Measurements from ENCODE around the gene KRTAP9-3.
"Not testable (repeated sequence)": the region's sequence is repeated elsewhere in the genome, so short reads cannot be mapped to it uniquely, and the experiment has no call there.

The KRTAP9-3 gene

DNA sequence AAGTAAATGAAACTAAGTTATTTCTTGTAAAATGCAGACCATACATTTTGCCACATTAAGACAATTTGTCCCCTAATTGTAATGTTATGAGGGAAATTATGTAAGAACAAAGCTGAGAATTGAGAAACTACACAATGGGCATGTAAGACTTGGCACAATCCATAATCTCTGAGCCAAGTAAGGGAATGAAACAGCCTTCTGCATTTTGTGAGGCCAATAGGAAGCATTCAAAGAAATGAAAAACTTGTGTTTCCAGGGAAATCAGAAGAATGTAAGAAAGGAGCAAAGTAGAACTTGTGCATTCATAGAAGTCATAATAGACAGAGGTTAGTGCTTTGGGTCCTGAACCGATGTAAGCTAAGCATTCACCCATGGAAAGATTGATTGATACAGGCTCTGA, 19.0 kb downstream of the KRTAP9-3 start:
- FAIRE-seq: no peak

DNA sequence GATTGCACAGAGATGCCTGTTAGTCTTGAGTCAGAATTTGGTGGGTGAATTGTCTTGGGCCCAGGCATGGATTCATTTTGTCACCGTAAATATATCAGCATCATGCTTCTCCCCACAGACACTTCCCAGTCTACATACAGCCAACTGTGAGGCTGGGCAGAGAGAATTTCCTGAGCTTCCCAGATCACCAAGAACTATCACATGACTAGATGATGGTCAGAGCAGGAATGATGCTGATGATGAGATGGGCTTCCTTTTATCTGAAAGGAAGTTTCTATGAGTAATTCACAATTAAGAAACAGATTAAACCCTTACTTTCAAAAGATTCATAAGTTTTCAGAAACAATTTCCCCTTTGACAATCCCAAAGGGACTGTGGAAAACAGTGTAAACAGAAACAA, 22.6 kb downstream of the KRTAP9-3 start:
- no peak for FAIRE-seq

DNA sequence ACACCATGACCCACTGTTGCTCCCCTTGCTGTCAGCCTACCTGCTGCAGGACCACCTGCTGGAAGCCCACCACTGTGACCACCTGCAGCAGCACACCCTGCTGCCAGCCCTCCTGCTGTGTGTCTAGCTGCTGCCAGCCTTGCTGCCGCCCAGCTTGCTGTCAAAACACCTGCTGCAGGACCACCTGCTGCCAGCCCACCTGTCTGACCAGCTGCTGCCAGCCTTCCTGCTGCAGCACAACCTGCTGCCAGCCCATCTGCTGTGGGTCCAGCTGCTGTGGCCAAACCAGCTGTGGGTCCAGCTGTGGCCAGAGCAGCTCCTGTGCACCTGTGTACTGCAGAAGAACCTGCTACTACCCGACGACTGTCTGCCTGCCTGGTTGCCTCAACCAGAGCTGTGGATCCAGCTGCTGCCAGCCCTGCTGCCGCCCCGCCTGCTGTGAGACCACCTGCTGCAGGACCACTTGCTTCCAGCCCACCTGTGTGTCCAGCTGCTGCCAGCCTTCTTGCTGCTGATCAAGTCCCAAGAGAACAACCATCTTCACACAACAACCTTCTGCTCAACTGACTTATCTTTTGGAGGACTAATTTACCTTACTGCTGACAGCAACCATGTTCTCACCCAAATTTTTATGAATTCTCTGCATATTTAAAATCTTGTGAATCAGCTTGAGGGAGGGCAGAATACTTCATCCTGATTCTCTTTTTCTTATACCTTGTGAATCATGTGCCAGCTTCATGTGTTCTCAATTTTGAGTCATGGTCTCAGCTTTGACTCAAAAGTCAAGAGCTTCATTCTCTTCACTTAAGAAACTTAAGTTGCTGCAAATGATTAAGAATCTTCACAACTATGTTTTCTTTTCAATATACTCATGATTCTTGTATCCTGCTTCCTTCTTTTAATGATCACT, 23.4 kb downstream of the KRTAP9-3 start, which contains the start of gene KRTAP9-9:
TSS of gene KRTAP9-9 (plus strand) at position 4 of the 910 bp plus-strand sequence.
- not testable (repeated sequence) for FAIRE-seq

GRCh38 chr17:41256291-41256685, 24.0 kb downstream of the KRTAP9-3 start:
- FAIRE-seq: no peak

DNA sequence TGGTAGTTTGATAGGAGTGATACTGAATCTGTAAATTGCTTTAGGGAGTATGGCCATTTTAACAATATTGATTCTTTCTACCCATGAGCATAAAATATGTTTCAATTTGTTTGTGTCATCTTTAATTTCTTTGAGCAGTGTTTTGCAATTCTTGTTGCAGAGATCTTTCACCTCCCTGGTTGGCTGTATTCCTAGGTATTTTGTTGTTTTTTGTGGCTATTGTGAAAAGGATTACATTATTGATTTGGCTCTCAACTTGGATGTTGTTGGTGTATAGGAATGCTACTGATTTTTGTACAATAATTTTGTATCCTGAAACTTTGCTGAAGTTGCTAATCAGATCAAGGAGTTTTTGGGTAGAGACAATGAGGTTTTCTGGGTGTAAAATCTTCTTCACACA, 26.2 kb downstream of the KRTAP9-3 start:
- no peak for FAIRE-seq

- FAIRE-seq: no peak
These were observed 31.0 kb downstream of the KRTAP9-3 start for GRCh38 chr17:41263212-41263611.

DNA sequence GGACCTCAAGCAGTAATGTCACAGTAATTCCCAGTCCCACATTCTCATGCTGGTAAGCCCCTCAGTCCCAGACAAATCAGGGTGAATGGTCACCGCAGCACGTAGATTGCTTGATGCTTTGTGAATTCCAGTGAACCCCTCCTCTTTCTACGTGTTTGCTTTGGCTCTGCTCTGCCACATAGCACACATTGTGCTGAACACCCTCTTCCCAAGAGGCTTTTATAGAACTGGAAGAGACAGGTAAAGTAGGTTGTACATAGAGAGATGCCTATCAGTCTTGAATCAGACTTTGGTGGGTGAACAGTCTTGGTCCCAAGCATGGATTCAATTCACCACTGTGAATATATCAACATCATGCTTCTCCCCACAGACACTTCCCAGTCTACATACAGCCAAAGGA, 32.4 kb downstream of the KRTAP9-3 start:
- no peak for FAIRE-seq

- no peak for FAIRE-seq
These were observed 32.8 kb downstream of the KRTAP9-3 start, which contains the start of gene KRTAP9-6 for GRCh38 chr17:41265078-41265477. TSS of gene KRTAP9-6 (plus strand) at chr17:41265378. CDS start at chr17:41265378, 0 bp downstream.

DNA sequence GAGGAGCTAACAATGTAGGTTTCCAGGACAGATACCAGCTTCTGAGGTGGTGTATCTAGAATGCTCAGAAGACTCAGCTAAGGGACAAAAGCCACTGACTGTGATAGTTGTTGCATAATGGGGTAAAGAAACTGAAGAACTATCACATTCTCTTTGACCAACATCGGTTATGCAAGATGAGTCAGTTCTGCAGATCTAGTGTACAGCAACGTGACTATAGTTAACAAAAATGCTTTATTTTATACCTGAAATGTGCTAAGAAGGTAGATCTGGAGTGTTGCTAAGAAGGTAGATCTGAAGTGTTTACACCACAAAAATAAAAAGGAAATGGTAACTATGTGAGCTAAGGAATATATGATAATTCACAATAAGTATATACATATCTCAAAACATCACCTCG, 35.5 kb downstream of the KRTAP9-3 start:
- FAIRE-seq: no peak

GRCh38 chr17:41271323-41271722, 39.1 kb downstream of the KRTAP9-3 start:
- not testable (repeated sequence) for FAIRE-seq

DNA sequence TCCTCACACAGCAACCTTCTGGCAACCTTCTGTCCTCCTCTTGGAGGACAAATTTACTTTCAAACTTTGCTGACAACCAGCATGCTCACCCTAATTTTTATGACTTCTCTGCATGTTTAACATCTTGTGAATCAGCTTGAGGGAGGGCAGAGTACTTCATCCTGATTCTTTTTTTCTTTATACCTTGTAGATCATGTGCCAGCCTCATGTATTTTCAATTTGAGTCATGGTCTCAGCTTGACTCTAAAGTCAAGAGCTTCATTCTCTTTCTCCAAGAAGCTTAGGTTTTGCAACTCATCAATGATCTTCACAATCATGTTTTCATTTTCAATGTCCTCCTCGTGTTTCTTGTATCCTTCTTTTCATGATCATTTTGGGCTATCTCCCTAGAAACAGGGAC, 39.6 kb downstream of the KRTAP9-3 start:
- FAIRE-seq: no peak

DNA sequence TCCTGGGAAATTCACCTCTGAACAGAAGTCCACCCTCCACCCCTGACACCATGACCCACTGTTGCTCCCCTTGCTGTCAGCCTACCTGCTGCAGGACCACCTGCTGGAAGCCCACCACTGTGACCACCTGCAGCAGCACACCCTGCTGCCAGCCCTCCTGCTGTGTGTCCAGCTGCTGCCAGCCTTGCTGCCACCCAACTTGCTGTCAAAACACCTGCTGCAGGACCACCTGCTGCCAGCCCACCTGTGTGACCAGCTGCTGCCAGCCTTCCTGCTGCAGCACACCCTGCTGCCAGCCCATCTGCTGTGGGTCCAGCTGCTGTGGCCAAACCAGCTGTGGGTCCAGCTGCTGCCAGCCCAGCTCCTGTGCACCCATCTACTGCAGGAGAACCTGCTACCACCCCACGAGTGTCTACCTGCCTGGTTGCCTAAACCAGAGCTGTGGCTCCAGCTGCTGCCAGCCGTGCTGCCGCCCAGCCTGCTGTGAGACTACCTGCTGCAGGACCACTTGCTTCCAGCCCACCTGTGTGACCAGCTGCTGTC, 43.5 kb downstream of the KRTAP9-3 start, which contains the start of gene KRTAP9-7:
TSS of gene KRTAP9-7 (plus strand) at position 51 of the 543 bp plus-strand sequence. CDS start at position 51, 0 bp downstream.
- not testable (repeated sequence) for FAIRE-seq

DNA sequence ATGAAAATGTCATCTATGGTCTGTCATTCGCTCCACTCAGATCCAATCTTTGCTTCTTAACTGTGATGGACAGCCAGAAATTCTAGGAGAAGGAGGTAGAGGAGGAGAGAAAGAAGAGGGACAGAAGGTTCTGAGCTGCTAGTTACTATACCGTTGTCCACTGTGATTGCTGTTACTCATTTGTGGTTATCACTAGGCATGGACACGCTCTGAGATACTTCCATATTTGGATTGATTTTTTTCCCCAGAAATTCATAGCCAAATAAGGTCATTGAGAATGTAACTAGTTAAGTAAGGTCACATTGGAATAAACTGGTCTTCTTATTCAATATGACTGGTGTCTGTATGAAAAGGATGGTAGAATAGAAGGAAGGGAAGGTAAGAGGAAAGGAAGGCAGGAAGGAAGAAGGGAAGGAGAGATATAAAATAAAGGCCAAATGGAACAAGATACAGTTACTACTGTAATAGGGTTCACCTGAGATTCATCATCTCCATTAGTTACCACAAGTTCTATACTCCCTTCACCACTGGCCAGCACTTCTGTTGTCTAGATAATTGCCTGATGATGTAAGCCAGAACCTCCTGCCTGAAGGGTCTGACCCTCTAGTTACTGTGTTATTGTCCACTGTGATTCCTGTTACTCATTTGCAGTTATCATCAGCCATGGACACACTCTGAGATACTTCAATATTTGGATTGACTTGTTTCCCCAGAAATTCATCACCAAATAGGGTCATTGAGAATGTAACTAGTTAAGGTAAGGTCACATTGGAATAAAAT, 46.1 kb downstream of the KRTAP9-3 start:
- no peak for FAIRE-seq

Data from colon (tissue), 2 donors.